Fibroblast of the aortic adventitia (primary cell): ENCODE results near the gene SHISA9. TPM values are rescaled to one million over a fixed set of nuclear protein-coding genes. Genes with fewer than 3 reads are reported as not detected.

Experiments
- DNase-seq: peaks from one replicate; pipeline ENCODE4 v3.0.0-alpha.2; 2010; ENCODE audit warnings: low read depth
- H3K4me3 ChIP-seq: 2 replicates; pipeline ENCODE4 v1.5.1; 2011; ENCODE audit warnings: low read depth, mild to moderate bottlenecking, control low read depth, low read length, moderate library complexity
- CTCF ChIP-seq: IDR thresholded peaks from 2 replicates; pipeline ENCODE4 v1.5.1; 2011; ENCODE audit warnings: mild to moderate bottlenecking, low read length, control low read depth, inconsistent platforms; ENCODE audit not compliant: insufficient read depth
- total RNA-seq: library from RNA; depleted of rRNA; stranded (reverse); fragments of >200 nt; gene quantifications from 2 replicates; pipeline ENCODE4 v1.2.3, GENCODE V29; 2012; ENCODE audit warnings: low replicate concordance

SHISA9 gene
- total RNA-seq, 1 donor, result not detected

- no peak for TF ChIP-seq CTCF
- DNase-seq, result no peak
- H3K4me3 ChIP-seq, result no peak overlapping the region
These were observed 247.4 kb downstream of the SHISA9 start for GRCh38 chr16:13148836-13149235.

- no peak for DNase-seq
- no peak for TF ChIP-seq CTCF
- no peak overlapping the region for H3K4me3 ChIP-seq
These were observed 248.9 kb downstream of the SHISA9 start for GRCh38 chr16:13150181-13150885.

GRCh38 chr16:13153696-13154095 is 252.3 kb downstream of the SHISA9 start:
- no peak for TF ChIP-seq CTCF
- DNase-seq, result no peak
- no peak overlapping the region for H3K4me3 ChIP-seq

GRCh38 chr16:13154799-13155198 is 253.4 kb downstream of the SHISA9 start:
- no peak overlapping the region for H3K4me3 ChIP-seq

GRCh38 chr16:13155377-13155776 is 254.0 kb downstream of the SHISA9 start:
- H3K4me3 ChIP-seq, result no peak overlapping the region
- no peak for TF ChIP-seq CTCF
- no peak for DNase-seq

More at GRCh38 chr16:13154799-13155198, 253.4 kb downstream of the SHISA9 start:
- TF ChIP-seq CTCF, result no peak
- DNase-seq, result no peak

GRCh38 chr16:13155780-13156179 is 254.4 kb downstream of the SHISA9 start:
- H3K4me3 ChIP-seq, result no peak overlapping the region
- no peak for TF ChIP-seq CTCF
- no peak for DNase-seq

GRCh38 chr16:13157082-13157481 is 255.7 kb downstream of the SHISA9 start:
- no peak for TF ChIP-seq CTCF
- no peak overlapping the region for H3K4me3 ChIP-seq
- no peak for DNase-seq
